Measurements from ENCODE around the gene MTHFD2L.

DNA sequence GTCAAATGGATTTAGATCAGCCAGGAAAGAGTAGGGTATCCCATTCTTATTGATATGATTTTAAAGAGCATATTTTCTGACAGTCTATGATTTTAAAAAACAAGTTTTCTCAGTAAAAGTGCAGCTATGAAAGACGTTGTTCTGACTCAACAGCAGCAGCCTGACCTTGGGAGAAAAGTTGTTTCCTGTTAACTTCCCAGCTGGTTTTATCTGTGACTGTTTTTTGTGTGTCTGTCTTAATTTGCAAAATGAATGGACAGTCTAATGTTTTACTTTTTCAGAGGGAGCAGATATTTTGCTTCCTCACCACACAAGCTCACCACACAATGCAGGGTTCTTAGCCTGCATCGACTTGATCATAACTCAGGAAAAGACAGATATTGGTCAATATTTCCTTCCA, 764 bp upstream of the MTHFD2L start:
- TF ChIP-seq, protein P1, sequence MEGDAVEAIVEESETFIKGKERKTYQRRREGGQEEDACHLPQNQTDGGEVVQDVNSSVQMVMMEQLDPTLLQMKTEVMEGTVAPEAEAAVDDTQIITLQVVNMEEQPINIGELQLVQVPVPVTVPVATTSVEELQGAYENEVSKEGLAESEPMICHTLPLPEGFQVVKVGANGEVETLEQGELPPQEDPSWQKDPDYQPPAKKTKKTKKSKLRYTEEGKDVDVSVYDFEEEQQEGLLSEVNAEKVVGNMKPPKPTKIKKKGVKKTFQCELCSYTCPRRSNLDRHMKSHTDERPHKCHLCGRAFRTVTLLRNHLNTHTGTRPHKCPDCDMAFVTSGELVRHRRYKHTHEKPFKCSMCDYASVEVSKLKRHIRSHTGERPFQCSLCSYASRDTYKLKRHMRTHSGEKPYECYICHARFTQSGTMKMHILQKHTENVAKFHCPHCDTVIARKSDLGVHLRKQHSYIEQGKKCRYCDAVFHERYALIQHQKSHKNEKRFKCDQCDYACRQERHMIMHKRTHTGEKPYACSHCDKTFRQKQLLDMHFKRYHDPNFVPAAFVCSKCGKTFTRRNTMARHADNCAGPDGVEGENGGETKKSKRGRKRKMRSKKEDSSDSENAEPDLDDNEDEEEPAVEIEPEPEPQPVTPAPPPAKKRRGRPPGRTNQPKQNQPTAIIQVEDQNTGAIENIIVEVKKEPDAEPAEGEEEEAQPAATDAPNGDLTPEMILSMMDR (IDR thresholded peaks at IDR 0.05), result no peak
- no peak for TF ChIP-seq POLR2A (IDR thresholded peaks at IDR 0.05)
